A549 (cell line): ENCODE results near the gene TNS1. TPM values are rescaled to one million over a fixed set of nuclear protein-coding genes. Genes with fewer than 3 reads are reported as not detected.

Experiments used
- ATAC-seq, 2 experiments: fragments of 200-7000 bp in 1 of 2; fragments of >200 bp in 1 of 2; cut with Nextera tagmentation in 1 of 2; cut with Tn5 transposase in 1 of 2; 3 replicates each; pipeline versions ENCODE4 v1.8.0 to v1.9.1; 2018 to 2020; ENCODE audit warnings: mild to moderate bottlenecking in 1 of 2, moderate library complexity in 1 of 2
- CTCF ChIA-PET: fragments of 300-600 bp; sonication (Branson Sonifier 250); formaldehyde crosslinking; extraction: SDS; loops from one replicate; lab custom pipeline; 2021; ENCODE audit warnings: antibody characterized with exemption, inconsistent platforms; lab: Yijun Ruan, JAX
- POLR2A ChIA-PET: fragments of 350-600 bp; formaldehyde crosslinking; extraction: SDS; loops from one replicate; lab custom pipeline; 2021; ENCODE audit warnings: antibody characterized with exemption, inconsistent platforms; lab: Yijun Ruan, JAX
- DNase-seq, 2 experiments: peaks; one replicate each; pipeline versions ENCODE4 v3.0.0 to v3.0.0-alpha.2; 2011 to 2016; ENCODE audit warnings: low read depth in 1 of 2, low spot score in 1 of 2
- FAIRE-seq: peaks from 2 replicates; lab custom pipeline; 2011; peaks lifted over from hg19 to GRCh38; lab: Jason Lieb, UNC
- H3K27ac ChIP-seq, 2 experiments: fragments of >200 bp; sonication (Bioruptor Twin); formaldehyde crosslinking; 3 replicates each; pipeline ENCODE4 v1.5.1; 2016 to 2017
- H3K4me1 ChIP-seq: fragments of >200 bp; sonication (Bioruptor Twin); formaldehyde crosslinking; 3 replicates; pipeline ENCODE4 v1.6.1; 2016
- H3K4me2 ChIP-seq: fragments of >200 bp; sonication (Bioruptor Twin); formaldehyde crosslinking; 3 replicates; pipeline ENCODE4 v1.6.1; 2016
- H3K4me3 ChIP-seq: fragments of >200 bp; sonication (Bioruptor Twin); formaldehyde crosslinking; 3 replicates; pipeline ENCODE4 v1.5.1; 2016
- H3K9me3 ChIP-seq: fragments of >200 bp; sonication (Bioruptor Twin); formaldehyde crosslinking; 3 replicates; pipeline ENCODE4 v1.6.1; 2016
- ATOH8 ChIP-seq: fragments of 250-450 bp; sonication (Bioruptor Pico); IDR thresholded peaks from 2 replicates; pipeline ENCODE4 v1.5.0; 2020; ENCODE audit warnings: low read depth, mild to moderate bottlenecking, moderate library complexity
- BCL3 ChIP-seq: fragments of >200 bp; sonication (Bioruptor Twin); formaldehyde crosslinking; IDR thresholded peaks from 3 replicates; pipeline ENCODE4 v1.6.1; 2016
- BHLHE40 ChIP-seq: IDR thresholded peaks from 2 replicates; pipeline ENCODE4 v1.6.1; 2012; ENCODE audit warnings: low read depth, low read length, inconsistent platforms
- CBX8 ChIP-seq: fragments of 200-600 bp; sonication (generic); IDR thresholded peaks from 2 replicates; pipeline ENCODE4 v1.6.1; 2016
- CHD4 ChIP-seq: fragments of 200-600 bp; sonication (generic); IDR thresholded peaks from 2 replicates; pipeline ENCODE4 v1.6.1; 2016; ENCODE audit warnings: antibody characterized with exemption, mild to moderate bottlenecking, borderline replicate concordance
- EHMT2 ChIP-seq: fragments of 200-600 bp; sonication (generic); IDR thresholded peaks from 2 replicates; pipeline ENCODE4 v1.6.1; 2016; ENCODE audit warnings: antibody characterized with exemption, low read depth, mild to moderate bottlenecking, moderate library complexity
- EP300 ChIP-seq, 2 experiments: fragments of >200 bp; sonication (Bioruptor Twin); formaldehyde crosslinking; IDR thresholded peaks; 2 replicates in 1 of 2; 3 replicates in 1 of 2; pipeline ENCODE4 v1.6.1; 2016 to 2017
- ESRRA ChIP-seq: fragments of 150-350 bp; IDR thresholded peaks from 2 replicates; pipeline ENCODE4 v1.6.1; 2014; ENCODE audit warnings: mild to moderate bottlenecking, low read length, borderline replicate concordance
- GATA3 ChIP-seq: IDR thresholded peaks from 2 replicates; pipeline ENCODE4 v1.6.1; 2012; ENCODE audit warnings: borderline replicate concordance
- HEYL ChIP-seq: fragments of 250-450 bp; sonication (Bioruptor Pico); IDR thresholded peaks from 2 replicates; pipeline ENCODE4 v1.8.0; 2021; ENCODE audit warnings: mild to moderate bottlenecking, moderate library complexity
- HMGXB4 ChIP-seq: fragments of 250-450 bp; sonication (Bioruptor Pico); IDR thresholded peaks from 2 replicates; pipeline ENCODE4 v1.5.0; 2021; ENCODE audit warnings: mild to moderate bottlenecking, moderate library complexity, borderline replicate concordance
- HOXB13 ChIP-seq: fragments of 250-450 bp; sonication (Bioruptor Pico); IDR thresholded peaks from 2 replicates; pipeline ENCODE4 v1.5.0; 2020; ENCODE audit warnings: low read depth, mild to moderate bottlenecking, moderate library complexity
- KDM1A ChIP-seq: fragments of 200-600 bp; sonication (generic); IDR thresholded peaks from 2 replicates; pipeline ENCODE4 v1.6.1; 2016; ENCODE audit warnings: low read depth, mild to moderate bottlenecking
- MAFK ChIP-seq: fragments of 450-650 bp; IDR thresholded peaks from 2 replicates; pipeline ENCODE4 v1.6.1; 2014; ENCODE audit not compliant: partially characterized antibody
- MAX ChIP-seq: IDR thresholded peaks from 2 replicates; pipeline ENCODE4 v1.6.1; 2012
- NFE2L2 ChIP-seq: fragments of 150-350 bp; conservative IDR thresholded peaks from 2 replicates; pipeline ENCODE4 v1.6.1; 2014; ENCODE audit warnings: low read length
- NPAS2 ChIP-seq: fragments of 250-450 bp; sonication (Bioruptor Pico); IDR thresholded peaks from 2 replicates; pipeline ENCODE4 v1.8.0; 2022; ENCODE audit warnings: mild to moderate bottlenecking, moderate library complexity, borderline replicate concordance
- PHF8 ChIP-seq: fragments of 200-600 bp; sonication (generic); IDR thresholded peaks from 2 replicates; pipeline ENCODE4 v1.6.1; 2016; ENCODE audit warnings: low read depth, mild to moderate bottlenecking, antibody characterized with exemption, moderate library complexity, borderline replicate concordance
- RAD21 ChIP-seq, 2 experiments: fragments of >200 bp in 1 of 2; sonication (Bioruptor Twin) in 1 of 2; formaldehyde crosslinking in 1 of 2; IDR thresholded peaks in 1 of 2; conservative IDR thresholded peaks in 1 of 2; 2 replicates in 1 of 2; 3 replicates in 1 of 2; pipeline ENCODE4 v1.6.1; 2012 to 2018; ENCODE audit warnings: inconsistent platforms in 1 of 2
- RARB ChIP-seq: fragments of 250-450 bp; sonication (Bioruptor Pico); IDR thresholded peaks from 2 replicates; pipeline ENCODE4 v1.8.0; 2021; ENCODE audit warnings: mild to moderate bottlenecking, moderate library complexity
- SREBF2 ChIP-seq: fragments of 450-650 bp; IDR thresholded peaks from 2 replicates; pipeline ENCODE4 v1.6.1; 2014; ENCODE audit warnings: mild to moderate bottlenecking, moderate library complexity
- TFCP2L1 ChIP-seq: fragments of 250-450 bp; sonication (Bioruptor Pico); IDR thresholded peaks from 2 replicates; pipeline ENCODE4 v1.5.0; 2021; ENCODE audit warnings: mild to moderate bottlenecking
- ZFP36 ChIP-seq: fragments of 450-650 bp; IDR thresholded peaks from 2 replicates; pipeline ENCODE4 v1.6.1; 2014; ENCODE audit warnings: borderline replicate concordance; ENCODE audit not compliant: partially characterized antibody
- WGBS: methylation state at CpG from one replicate; pipeline ENCODE4 v1.1.6; 2017; ENCODE audit errors: missing lambda C conversion rate; 5-methylcytosine and 5-hydroxymethylcytosine counted together
- polyA plus RNA-seq, 4 experiments: library from polyadenylated mRNA; depleted of rRNA in 3 of 4; stranded (reverse); fragments of >200 nt; fragmentation: RNase III in 1 of 4; extraction: RNeasy Plus Mini Kit Qiagen cat#74134 plus additional on column Dnase treatment in 1 of 4; gene quantifications; 2 replicates in 3 of 4; 3 replicates in 1 of 4; pipeline ENCODE4 v1.2.3, GENCODE V29; 2011 to 2017

Gene TNS1
- polyA plus RNA-seq, 2 of the 4 experiments (the other 2 are of a cell fraction): 4.9 to 10.6 TPM

- TF ChIP-seq RAD21 (conservative IDR thresholded peaks at IDR 0.05 in 1 of 2, IDR thresholded peaks at IDR 0.05 in 1 of 2): no peak
- no peak for TF ChIP-seq TFCP2L1 (CRISPR knock-in tag)
- no peak for TF ChIP-seq SREBF2
- TF ChIP-seq, all 56 proteins: peak for 0
Measured at GRCh38 chr2:217952409-217952808, 50.4 kb downstream of the TNS1 start (continued).

GRCh38 chr2:217951521-217952247 lies 51.1 kb downstream of the TNS1 start:
- ChIA-PET POLR2A (no interaction called here), CTCF (interaction anchor here (0.9 to 2.1 kb wide), 8 partner anchors 10 to 166 kb away, joined by 3 to 10 read pairs (median 3); no protein-coding TSS in a partner anchor)
- no peaks in the 10 kb centered on the region for H3K9me3 ChIP-seq
- DNase-seq (no peak), ATAC-seq (no peak), FAIRE-seq (no peak)
- H3K27ac ChIP-seq: no peak overlapping the region; a peak in 1 of 6 replicates
- H3K4me1 ChIP-seq: peaks cover 17% of the 10 kb centered on the region
- no peak overlapping the region for H3K4me3 ChIP-seq
- TF ChIP-seq EP300 (IDR thresholded peaks at IDR 0.05) (no peak), CHD4 (no peak), NFE2L2 (no peak), NPAS2 (CRISPR knock-in tag) (no peak)
- 0 out of 3 replicates have a peak overlapping the region, but pooled peaks have one; percentile 10 for H3K4me2 ChIP-seq
- WGBS: 68% methylated on average over 11 of the region's 11 CpGs

- DNase-seq (no peak), FAIRE-seq (no peak), ATAC-seq (no peak)
- CTCF ChIA-PET: interaction anchor here (1.0 to 2.1 kb wide), 7 partner anchors 11 to 162 kb away, joined by 3 to 10 read pairs (median 3); no protein-coding TSS in a partner anchor
- Histone ChIP-seq H3K4me1 (peaks cover 17% of the 10 kb centered on the region), H3K27ac (peak overlapping the region in 1 of 2 experiments; percentile 18; a peak in 2 of 6 replicates), H3K4me3 (no peak overlapping the region), H3K4me2 (0 out of 3 replicates have a peak overlapping the region, but pooled peaks have one; percentile 10), H3K9me3 (no peaks in the 10 kb centered on the region)
- TF ChIP-seq HMGXB4 (CRISPR knock-in tag): no peak
- no peak for TF ChIP-seq ATOH8 (CRISPR knock-in tag)
- no peak for TF ChIP-seq MAX
- no peak for TF ChIP-seq CBX8
- no peak for TF ChIP-seq BHLHE40
- TF ChIP-seq PHF8: no peak
- no peak for TF ChIP-seq ESRRA
- no peak for TF ChIP-seq ZFP36
- no peak for TF ChIP-seq HEYL (CRISPR knock-in tag)
- TF ChIP-seq EHMT2: no peak
- TF ChIP-seq HOXB13 (CRISPR knock-in tag): no peak
- no peak for TF ChIP-seq NPAS2 (CRISPR knock-in tag)
- no peak for TF ChIP-seq RARB (CRISPR knock-in tag)
- no peak for TF ChIP-seq EP300 (IDR thresholded peaks at IDR 0.05)
- no peak for TF ChIP-seq GATA3
- no peak for TF ChIP-seq KDM1A
- no peak for TF ChIP-seq MAFK
- no peak for TF ChIP-seq BCL3
- POLR2A ChIA-PET: no interaction called here
- 67% methylated on average over 4 of the region's 4 CpGs for whole genome bisulfite sequencing
Measured at GRCh38 chr2:217951091-217951490, 51.7 kb downstream of the TNS1 start.
